Endometrial microvascular endothelial cells (primary cell): ENCODE results near the gene FHAD1. TPM values are rescaled to one million over a fixed set of nuclear protein-coding genes. Genes with fewer than 3 reads are reported as not detected.

Source experiments
- in situ Hi-C: cut with HindIII; loops from 2 replicates; pipeline ENCODE4 v1.10.0; 2017; ENCODE audit warnings: low sequenced_read_pairs, low pct_unique_long_range_greater_than_20kb; ENCODE audit errors: inconsistent ontology term
- total RNA-seq: library from RNA; depleted of rRNA; stranded (reverse); fragments of >200 nt; gene quantifications from one replicate; pipeline ENCODE4 v1.2.3, GENCODE V29; 2015; ENCODE audit errors: inconsistent ontology term

The FHAD1 gene
- total RNA-seq, 1 donor from 2014 or later: 1.2 TPM

GRCh38 chr1:15215116-15215515 is 31.9 kb upstream of the FHAD1 start:
- in situ Hi-C loops: no loop called here

GRCh38 chr1:15217654-15218053 is 29.4 kb upstream of the FHAD1 start:
- in situ Hi-C loops: no loop called here

GRCh38 chr1:15218287-15219279 is 28.4 kb upstream of the FHAD1 start:
- in situ Hi-C loops: no loop called here

- in situ Hi-C loops: no loop called here
These were observed 27.6 kb upstream of the FHAD1 start for GRCh38 chr1:15219280-15220023.

- in situ Hi-C loops: no loop called here
These were observed 27.0 kb upstream of the FHAD1 start for GRCh38 chr1:15220024-15220392.

- in situ Hi-C loops: no loop called here
These were observed 26.1 kb upstream of the FHAD1 start for GRCh38 chr1:15220825-15221431.

GRCh38 chr1:15222653-15223303 is 24.2 kb upstream of the FHAD1 start:
- in situ Hi-C loops: no loop called here

GRCh38 chr1:15224259-15224869 is 22.7 kb upstream of the FHAD1 start:
- in situ Hi-C loops: no loop called here

- in situ Hi-C loops: no loop called here
These were observed 22.0 kb upstream of the FHAD1 start for GRCh38 chr1:15224974-15225373.

GRCh38 chr1:15225461-15225860 is 21.6 kb upstream of the FHAD1 start:
- in situ Hi-C loops: no loop called here

GRCh38 chr1:15226388-15227255 is 20.4 kb upstream of the FHAD1 start:
- in situ Hi-C loops: no loop called here

GRCh38 chr1:15229707-15230131 is 17.3 kb upstream of the FHAD1 start:
- in situ Hi-C loops: no loop called here

GRCh38 chr1:15231714-15232201 is 15.3 kb upstream of the FHAD1 start:
- in situ Hi-C loops: no loop called here

GRCh38 chr1:15233689-15234088 is 13.3 kb upstream of the FHAD1 start:
- in situ Hi-C loops: no loop called here

GRCh38 chr1:15236321-15236721 is 10.7 kb upstream of the FHAD1 start:
- in situ Hi-C loops: no loop called here

- in situ Hi-C loops: no loop called here
These were observed 10.3 kb upstream of the FHAD1 start for GRCh38 chr1:15236746-15237145.

- in situ Hi-C loops: no loop called here
These were observed 8.2 kb upstream of the FHAD1 start for GRCh38 chr1:15238789-15239188.

- in situ Hi-C loops: no loop called here
These were observed 4.3 kb upstream of the FHAD1 start for GRCh38 chr1:15242766-15243165.
